Adipose tissue (tissue), 3 donors: ENCODE results near the gene ZHX3. TPM values are rescaled to one million over a fixed set of nuclear protein-coding genes. Genes with fewer than 3 reads are reported as not detected.
"Not testable (repeated sequence)": the region's sequence is repeated elsewhere in the genome, so short reads cannot be mapped to it uniquely, and the experiment has no call there.

ENCODE experiments used
- H3K27ac ChIP-seq: one replicate; pipeline ENCODE4 v1.5.1; 2013; ENCODE audit warnings: low read depth, low read length
- WGBS, 3 donors: extraction: QIAGEN DNeasy Blood & Tissue Kit; methylation state at CpG; one replicate each; pipeline ENCODE4 v1.1.7; 2013; 5-methylcytosine and 5-hydroxymethylcytosine counted together
- polyA plus RNA-seq, 3 donors: library from polyadenylated mRNA; stranded (reverse); fragments of 200-250 nt; gene quantifications; one replicate each; pipeline ENCODE4 v1.2.3, GENCODE V29; 2013
- donor health status: healthy with polysubstance abuse.
- donor health status: Bipolar disorder and iron deficiency.
- donor health status: healthy.

The ZHX3 gene
- polyA plus RNA-seq, 3 donors = 4.5 to 25.0 (median 12.8) TPM

DNA sequence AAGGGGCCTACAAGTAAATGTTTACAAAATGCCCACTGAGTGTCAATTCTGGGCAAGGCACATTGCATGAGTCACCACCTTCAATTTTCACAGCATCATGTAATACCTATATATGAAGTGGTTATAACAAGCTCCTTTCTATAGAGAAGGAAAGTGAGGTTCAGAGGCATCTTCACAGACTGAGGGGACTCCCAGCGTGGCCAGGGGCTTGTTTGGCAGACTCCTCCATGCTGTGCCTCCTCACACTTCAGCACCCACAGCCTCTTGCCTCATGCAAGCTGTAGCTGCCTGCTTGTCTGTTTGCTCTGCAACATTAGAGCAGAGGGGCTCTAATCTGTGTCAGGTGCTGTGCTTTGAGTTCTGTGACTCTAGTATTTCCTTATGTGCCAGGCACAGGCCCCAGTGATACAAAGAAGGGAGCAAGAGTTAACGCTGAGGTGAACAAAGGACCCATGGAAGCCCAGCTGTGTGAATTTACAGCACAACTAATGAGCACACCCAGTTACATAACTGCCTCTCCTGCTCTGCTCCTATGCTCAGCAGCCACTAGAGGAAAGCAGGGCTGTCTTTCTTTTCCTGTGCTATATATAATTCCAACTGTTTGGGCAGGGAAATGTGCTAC is 72.3 kb downstream of the ZHX3 start:
- no peak overlapping the region for H3K27ac ChIP-seq
- whole genome bisulfite sequencing, 3 donors = 30 to 59% (median 54%) methylated on average over 2 of the region's 2 CpGs

DNA sequence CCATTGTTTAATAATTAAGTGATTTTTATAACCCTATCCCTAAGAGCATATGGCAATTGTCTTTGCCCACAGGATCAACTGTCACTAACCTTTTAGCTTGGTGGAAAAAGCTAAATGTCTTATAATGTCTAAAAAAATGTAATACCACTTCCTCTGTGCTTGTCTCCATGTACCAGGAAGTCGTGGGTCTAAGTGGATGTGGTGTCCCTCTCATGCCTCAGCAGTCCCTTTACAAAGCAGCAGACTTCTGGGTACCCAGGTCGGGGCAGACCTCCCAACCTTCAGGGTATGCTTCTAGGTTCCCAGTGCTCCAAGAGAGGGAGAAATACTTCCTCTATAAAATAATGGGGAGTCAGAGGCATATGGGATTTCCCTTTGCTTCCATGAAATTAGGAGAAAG is 74.7 kb downstream of the ZHX3 start:
- no peak overlapping the region for H3K27ac ChIP-seq
- WGBS, 3 donors = 61 to 94% (median 69%) methylated on average over 2 of the region's 2 CpGs

DNA sequence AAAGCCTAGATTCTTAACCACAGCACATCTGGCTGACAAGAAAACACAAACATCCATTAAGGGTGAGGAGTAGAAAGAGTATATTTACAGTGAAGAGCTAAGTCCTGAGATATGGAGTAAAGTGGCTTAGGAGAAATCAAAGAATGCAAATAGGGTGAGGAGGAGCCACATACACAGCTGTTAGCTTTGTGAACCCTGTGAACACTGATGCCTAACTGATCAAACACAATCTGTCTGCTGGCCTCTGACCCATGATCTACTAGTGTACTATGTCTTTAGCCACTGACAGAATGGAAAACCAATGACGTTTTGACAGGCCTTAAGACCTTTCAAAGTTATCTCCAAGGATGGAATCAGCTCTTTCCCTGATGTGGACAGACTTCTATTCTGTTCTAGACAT is 75.2 kb downstream of the ZHX3 start:
- whole genome bisulfite sequencing, 3 donors = 61 to 76% (median 65%) methylated on average over 1 of the region's 1 CpG
- H3K27ac ChIP-seq = no peak overlapping the region

DNA sequence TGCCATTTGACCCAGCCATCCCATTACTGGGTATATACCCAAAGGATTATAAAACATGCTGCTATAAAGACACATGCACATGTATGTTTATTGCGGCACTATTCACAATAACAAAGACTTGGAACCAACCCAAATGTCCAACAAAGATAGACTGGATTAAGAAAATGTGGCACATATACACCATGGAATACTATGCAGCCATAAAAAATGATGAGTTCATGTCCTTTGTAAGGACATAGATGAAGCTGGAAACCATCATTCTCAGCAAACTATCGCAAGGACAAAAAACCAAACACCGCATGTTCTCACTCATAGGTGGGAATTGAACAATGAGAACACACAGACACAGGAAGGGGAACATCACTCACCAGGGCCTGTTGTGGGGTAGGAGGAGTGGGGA is 80.3 kb downstream of the ZHX3 start:
- 96 to 100% (median 97%) methylated on average over 1 to 2 of the region's 3 CpGs for WGBS, 3 donors
- not testable (repeated sequence) for H3K27ac ChIP-seq

DNA sequence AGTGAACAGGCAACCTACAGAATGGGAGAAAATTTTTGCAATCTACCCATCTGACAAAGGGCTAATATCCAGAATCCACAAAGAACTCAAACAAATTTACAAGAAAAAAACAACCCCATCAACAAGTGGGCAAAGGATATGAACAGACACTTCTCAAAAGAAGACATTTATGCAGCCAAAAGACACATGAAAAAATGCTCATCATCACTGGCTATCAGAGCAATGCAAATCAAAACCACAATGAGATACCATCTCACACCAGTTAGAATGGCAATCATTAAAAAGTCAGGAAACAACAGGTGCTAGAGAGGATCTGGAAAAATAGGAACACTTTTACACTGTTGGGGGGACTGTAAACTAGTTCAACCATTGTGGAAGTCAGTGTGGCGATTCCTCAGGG is 80.7 kb downstream of the ZHX3 start:
- not testable (repeated sequence) for H3K27ac ChIP-seq
- 100% methylated on average over 1 of the region's 1 CpG for WGBS, 3 donors

DNA sequence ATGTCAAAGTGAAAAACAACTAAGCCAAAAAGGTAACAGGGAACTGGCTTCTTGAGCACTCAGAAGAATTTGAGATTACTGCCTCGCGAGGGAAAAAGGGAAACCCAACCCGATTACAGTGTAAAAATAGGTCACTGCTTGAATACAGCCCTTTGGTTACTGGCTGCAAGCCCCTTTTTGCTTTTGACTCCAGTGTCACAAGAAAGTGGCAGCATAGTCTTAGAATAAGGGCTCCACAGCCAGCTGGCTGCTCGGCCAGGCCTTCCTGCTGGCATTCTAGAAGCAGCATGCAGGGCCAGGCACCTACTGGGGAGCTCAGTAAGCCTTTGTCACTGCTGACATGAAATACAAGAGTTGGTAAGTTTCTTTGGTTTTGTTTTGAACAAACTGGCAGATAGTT is 83.0 kb downstream of the ZHX3 start:
- 44 to 67% (median 48%) methylated on average over 4 of the region's 4 CpGs for WGBS, 3 donors
- H3K27ac ChIP-seq = no peak overlapping the region

DNA sequence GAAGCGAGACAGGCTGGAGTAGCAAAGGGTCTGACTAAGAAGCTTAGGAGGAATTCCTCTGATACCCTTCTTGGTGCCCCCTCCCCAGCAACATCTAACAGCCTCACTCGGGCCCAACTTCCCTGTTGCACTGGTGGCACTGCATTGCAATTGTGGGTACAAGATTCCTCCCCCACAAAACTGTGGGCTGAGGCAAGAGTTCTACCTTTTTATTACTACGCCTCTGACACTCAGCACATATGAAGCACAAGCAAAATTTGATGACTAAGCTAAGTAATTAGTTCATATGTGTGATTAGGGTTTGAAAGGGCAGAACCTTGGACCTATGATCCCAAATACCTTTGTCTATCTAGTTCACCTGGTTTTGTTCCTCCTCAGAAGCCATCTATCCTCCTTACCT is 83.5 kb downstream of the ZHX3 start:
- WGBS, 3 donors = 81 to 97% (median 84%) methylated on average over 3 of the region's 3 CpGs
- peak overlapping the region; percentile 80 for H3K27ac ChIP-seq

DNA sequence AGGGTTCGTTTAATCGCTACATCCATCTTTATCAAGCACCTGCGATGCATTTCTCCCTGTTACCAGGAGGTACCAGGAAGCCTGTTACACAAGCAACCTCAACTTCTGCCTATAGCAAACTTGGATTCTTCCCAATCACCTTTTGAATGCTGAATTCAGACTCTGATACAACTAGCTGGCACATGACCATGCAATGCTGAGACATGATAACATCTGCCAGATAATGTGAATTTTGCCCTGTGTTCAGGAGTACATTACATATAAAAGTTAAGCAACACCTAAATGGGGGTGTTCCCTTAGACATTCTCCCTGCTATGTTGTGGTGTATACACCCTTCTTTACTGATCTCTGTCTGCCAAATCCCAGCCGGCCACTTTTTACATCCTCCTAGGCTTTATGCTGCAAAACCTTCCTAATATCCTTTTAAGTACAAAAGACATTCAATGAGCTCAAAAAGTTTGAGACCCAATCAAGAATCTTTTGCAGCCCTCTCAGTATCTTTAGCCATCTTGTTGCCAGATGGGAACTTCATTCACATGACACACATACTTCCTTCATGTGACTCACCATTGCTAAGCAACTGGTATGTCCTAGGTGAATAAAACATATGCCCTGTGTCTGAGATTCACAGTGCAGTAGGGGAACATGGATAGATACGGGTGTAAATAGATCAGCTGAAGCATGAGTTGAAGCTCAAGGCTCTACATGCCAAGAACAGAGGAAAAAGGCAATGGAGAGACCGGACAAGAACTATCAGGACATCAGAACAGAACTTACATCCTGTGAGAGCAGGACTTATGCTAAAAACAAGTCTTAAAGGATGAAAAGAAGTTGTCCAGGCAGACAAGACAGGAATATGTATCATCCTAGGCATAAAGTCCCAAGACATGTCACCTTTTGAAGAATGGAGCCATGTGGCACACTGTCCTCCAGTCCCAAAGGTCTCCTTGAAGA is 84.3 kb downstream of the ZHX3 start:
- peak overlapping the region; percentile 52 for H3K27ac ChIP-seq
- 68 to 83% (median 74%) methylated on average over 6 of the region's 6 CpGs for WGBS, 3 donors

DNA sequence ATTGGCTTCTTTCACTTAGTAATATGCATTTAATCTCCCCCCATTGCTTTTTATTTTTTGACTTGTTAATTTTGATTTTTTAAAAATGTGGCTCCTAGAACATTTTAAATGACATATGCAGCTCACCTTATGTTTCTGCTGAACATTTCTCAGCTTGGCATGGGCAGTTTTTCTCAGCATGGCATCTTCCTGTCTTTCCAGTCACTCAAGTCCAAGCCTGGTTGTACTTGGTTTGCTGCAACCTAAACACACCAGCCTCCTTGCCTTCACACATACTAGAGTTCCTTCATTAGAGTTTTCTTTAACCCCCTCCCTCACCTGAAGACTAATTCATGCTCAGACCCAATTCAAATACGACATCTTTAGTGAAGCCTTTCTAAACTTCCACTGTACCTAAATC is 86.4 kb downstream of the ZHX3 start:
- H3K27ac ChIP-seq = no peak overlapping the region
- WGBS, 3 donors = 84 to 100% (median 94%) methylated on average over 1 of the region's 1 CpG

DNA sequence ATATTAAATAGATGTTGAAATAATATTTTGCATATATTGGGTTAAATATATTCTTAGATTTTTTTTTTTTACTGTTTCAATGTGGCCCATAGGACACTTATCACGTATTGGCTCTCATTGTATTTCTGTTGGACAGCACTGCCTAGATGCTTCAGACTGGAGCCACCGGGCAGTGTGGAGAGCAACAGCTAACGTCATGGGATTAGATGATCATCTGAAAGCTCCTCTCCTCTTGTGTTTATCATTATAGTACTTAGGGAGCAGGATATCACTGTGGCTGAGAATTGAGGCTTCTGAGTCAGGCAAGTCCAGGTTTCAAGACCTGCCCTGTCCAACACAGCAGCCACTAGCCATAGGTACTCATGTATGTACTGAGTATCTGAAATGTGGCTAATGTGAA is 87.4 kb downstream of the ZHX3 start:
- WGBS, 3 donors = 87 to 89% (median 87%) methylated on average over 3 of the region's 3 CpGs
- no peak overlapping the region for H3K27ac ChIP-seq

DNA sequence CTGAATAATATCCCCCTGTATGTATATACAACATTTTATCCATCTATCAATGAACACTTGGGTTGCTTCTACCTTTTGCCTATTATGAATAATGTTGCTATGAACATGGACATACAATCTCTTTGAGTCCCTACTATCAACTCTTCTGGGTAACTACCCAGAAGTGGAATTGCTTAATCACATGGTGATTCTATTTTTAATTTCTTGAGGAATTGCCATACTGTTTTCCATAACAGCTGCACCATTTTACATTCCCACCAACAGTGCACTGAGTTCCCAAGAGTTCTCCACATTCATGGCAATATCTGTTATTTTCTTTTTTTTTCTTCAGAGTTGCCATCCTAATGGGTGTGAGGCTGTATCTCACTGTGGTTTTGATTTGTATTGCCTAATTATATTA is 88.3 kb downstream of the ZHX3 start:
- H3K27ac ChIP-seq = no peak overlapping the region

DNA sequence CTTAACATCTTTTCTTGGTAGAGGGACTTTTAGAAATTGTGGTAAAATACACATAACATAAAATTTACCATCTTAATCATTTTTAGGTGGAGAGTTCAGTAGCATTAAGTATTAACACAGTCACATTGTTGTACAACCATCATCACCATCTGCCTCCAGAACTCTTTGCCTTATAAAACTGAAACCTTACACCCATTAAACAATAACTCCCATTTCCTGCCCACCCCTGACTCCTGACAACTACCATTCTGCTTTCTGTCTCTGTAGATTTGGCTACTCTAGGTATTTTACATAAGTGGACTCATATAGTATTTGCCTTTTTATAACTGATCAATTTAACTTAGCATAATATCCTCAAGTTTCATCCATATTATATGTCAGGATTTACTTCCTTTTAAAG is 88.7 kb downstream of the ZHX3 start:
- H3K27ac ChIP-seq = no peak overlapping the region

DNA sequence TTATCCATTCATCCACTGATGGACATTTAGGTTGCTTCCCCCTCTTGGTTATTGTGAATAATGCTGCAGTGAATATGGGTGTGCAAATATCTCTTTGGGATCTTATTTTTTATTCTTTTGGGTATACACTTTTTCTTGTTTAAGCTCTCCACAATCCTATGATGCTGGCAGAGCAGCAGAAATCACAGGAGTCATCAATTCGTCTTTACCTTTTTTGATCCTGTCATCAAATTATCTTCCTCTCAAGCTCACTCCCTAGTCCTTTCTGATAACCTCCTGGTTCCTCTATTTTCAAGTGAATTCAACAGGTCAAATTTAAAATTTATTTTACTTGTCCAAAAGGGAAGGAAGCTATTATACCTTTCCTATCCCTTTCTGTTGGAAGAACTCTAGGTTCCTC is 91.1 kb downstream of the ZHX3 start:
- H3K27ac ChIP-seq = no peak overlapping the region
- WGBS, 3 donors = 80 to 92% (median 84%) methylated on average over 1 of the region's 1 CpG

DNA sequence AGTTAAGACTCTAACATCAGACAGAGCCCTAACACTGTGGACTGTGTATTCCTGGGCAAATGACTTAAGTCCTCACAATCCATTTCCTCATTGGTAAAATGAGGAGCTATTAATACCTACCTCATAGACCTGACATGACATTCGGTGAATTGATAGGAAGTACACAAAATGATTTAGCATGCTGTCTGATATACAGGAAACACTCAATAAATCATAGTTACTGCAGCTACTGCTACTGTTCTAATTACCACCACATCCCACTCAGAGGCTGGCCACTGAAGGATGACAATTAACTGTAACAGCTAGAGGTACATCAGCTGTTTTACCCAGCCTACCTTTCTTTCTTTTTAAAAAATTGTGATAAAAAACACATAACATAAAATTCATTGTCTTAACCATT is 92.4 kb downstream of the ZHX3 start:
- 45 to 69% (median 55%) methylated on average over 1 of the region's 1 CpG for WGBS, 3 donors

DNA sequence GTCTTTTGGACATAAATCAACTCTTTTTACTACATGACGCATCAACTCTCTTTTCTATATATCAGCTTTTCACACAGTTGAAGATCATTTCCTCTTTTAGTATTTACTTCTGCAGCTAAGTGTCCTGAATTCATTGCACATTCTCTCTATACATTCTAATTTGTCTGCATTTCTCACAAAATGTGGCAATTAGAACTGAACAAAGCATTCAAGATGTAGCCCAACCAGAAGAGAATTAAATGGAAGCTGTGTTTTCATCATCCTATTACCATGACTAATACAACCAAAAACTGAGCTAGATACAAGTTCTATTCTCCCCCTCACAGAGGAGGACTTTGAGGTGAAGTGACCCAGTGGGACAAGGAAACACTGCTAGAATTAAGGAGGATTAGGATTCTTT is 93.2 kb downstream of the ZHX3 start:
- H3K27ac ChIP-seq = no peak overlapping the region
- 84 to 89% (median 85%) methylated on average over 1 of the region's 1 CpG for whole genome bisulfite sequencing, 3 donors

More for the DNA sequence above, 92.4 kb downstream of the ZHX3 start:
- H3K27ac ChIP-seq = no peak overlapping the region

DNA sequence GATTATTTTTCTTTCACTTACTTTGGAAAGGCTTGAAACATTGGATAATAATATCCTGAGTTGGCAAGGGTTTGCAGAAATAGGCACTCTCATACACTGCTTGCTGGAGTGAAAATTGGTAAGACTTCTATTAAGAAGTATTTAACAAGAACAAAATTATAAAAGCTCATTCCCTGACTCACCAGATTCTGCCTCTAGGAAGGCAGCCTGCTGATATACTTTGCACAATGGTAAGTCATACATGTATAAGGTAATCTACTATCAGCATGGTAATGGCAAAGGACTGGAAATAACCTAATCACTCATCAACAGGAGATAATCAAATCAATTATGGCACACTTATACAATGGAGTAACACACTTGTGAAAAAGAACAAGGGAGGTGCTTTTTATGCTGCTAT is 94.4 kb downstream of the ZHX3 start:
- H3K27ac ChIP-seq = no peak overlapping the region

DNA sequence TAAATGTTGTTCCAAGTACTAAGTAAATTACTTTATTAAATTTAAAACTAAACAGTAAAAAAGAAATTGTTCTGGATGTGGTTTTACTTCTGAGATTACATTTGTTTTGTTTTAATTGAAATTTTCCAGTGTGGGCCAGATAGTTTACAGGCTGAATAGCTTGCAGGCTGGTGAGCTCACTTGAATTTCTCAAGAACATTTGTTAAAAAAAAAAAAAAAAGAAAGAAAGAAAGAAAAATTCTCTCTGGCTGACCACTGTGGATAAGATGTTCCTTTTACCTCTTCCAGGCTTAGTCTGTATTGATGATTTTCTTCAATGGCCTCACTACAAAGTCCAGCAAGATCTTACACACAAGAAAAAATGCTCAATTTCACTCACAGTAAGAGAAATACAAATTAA is 94.8 kb downstream of the ZHX3 start:
- H3K27ac ChIP-seq = no peak overlapping the region

DNA sequence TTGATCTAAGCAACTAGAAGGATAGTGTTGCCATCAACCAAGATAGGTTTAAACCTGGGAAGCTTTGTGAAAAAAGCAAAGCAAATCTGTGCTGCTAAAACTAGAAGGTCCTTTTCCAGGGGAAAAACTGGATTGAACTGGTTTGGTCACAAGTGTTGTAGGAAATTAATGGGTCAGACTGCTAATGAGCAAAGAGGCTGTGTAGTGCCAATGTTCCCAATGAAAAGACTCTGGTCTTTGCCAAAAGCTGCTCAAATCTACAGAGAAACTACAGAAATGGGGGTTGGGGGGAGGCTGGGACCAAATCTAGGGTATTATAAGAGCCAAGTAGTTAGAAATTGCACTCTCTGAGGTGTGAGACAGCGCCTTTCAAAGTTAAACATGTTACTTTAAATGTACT is 95.2 kb downstream of the ZHX3 start:
- 96 to 100% (median 97%) methylated on average over 1 of the region's 1 CpG for WGBS, 3 donors
- no peak overlapping the region for H3K27ac ChIP-seq

DNA sequence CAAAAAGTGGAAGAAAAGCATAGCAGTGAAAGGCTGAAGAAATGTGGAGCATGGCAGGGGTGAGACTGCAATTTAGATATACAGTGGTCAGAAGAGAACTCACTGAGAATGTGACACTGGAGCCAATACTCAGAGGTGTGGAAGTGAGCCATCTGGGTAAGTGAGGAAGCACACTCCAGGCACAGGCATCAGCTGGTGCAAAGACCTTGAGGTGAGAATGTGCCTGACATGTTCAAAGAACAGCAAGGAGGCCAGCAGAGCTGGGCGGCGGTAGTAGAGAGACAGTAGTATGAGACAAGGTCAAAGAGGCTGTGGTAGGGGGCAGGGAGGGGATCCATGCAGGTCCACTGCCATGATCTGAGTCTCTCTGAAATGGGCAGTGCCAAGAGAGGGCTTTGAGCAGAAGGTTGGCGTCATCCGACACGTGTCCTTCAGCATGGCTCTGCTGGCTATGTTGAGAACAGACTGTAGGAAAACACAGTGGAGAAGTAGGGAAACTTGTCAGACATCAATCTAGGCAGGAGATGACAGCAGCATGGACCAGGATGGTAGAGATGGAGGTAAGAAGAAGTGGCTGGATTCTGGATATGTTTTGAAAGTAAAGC is 95.8 kb downstream of the ZHX3 start:
- 95 to 98% (median 96%) methylated on average over 5 of the region's 5 CpGs for WGBS, 3 donors
- H3K27ac ChIP-seq = no peak overlapping the region

DNA sequence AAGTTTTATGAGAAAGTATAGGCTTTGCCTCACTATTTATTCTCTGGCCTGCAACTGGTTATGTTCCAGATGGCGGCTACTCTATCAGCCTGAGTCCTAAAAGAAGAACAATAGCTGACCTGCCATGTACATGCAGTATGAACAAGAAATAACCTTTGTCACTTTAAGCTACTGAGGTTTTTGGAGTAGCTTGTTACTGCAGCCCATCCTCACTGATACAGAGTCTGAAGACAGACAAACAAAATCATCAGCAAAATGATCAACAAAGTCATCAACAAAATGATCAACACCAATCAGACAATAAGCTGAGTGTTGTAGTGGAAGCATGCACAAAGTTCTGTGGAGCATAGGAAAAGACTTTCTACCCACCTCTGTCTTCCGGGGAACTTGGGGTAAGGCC is 97.7 kb downstream of the ZHX3 start:
- 94 to 97% (median 95%) methylated on average over 2 of the region's 2 CpGs for WGBS, 3 donors
- no peak overlapping the region for H3K27ac ChIP-seq
